ENCODE measurements around the gene EEPD1.

DNA sequence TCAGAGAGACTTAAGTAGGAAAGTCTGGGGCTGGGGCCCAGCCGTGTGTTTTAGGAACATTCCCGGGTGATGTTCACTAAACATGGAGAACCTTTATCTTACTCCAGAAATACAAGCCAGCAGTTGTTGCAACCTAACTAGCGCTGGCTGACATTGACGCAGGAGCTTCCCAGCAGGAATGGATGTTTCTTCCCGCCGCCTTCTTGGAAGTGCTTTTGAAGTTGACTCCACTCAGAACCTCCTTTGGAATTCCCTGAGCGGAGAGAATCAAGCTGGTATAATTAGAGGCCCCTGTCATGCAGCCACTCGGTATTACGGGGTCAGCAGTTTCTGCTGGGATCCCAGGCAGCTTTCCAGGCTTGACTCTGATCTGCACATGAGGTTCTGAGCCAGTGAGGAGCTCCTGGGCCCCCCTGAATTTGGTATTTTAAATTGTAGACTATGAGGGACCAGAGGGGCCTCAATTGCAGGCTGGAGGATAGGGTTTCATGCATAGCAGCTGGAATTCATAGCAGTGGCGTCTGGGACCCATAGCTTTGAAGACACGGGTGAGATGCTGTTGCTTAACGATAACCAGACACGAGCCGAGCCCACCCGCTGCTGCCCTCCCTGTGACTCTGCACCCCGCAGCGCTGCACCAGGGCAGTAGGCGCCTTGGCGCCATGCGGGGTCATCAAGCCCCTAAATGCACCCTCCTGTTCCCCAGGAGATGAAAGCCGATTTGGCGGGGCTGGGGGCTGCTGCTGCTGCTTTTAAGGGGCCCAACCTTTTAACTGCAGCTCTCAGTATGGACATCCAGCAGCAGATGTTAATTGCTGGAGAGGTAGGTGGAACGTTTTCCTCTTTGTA is 61.8 kb downstream of the EEPD1 start:
- no peak for TF ChIP-seq POLR2A (IDR thresholded peaks at IDR 0.05)
- no peak for TF ChIP-seq POLR2AphosphoS5 (IDR thresholded peaks at IDR 0.05; ENCODE audit: insufficient read depth in 1 of 2, low read depth in 1 of 2)
- TF ChIP-seq, protein P1, sequence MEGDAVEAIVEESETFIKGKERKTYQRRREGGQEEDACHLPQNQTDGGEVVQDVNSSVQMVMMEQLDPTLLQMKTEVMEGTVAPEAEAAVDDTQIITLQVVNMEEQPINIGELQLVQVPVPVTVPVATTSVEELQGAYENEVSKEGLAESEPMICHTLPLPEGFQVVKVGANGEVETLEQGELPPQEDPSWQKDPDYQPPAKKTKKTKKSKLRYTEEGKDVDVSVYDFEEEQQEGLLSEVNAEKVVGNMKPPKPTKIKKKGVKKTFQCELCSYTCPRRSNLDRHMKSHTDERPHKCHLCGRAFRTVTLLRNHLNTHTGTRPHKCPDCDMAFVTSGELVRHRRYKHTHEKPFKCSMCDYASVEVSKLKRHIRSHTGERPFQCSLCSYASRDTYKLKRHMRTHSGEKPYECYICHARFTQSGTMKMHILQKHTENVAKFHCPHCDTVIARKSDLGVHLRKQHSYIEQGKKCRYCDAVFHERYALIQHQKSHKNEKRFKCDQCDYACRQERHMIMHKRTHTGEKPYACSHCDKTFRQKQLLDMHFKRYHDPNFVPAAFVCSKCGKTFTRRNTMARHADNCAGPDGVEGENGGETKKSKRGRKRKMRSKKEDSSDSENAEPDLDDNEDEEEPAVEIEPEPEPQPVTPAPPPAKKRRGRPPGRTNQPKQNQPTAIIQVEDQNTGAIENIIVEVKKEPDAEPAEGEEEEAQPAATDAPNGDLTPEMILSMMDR (IDR thresholded peaks at IDR 0.05), result no peak
